PFSK-1 (cell line): ENCODE measurements around the gene MANSC4.

Source experiments
- FOXP2 ChIP-seq: optimal IDR thresholded peaks from 2 replicates; pipeline ENCODE3; 2011; ENCODE audit warnings: borderline replicate concordance, control low read depth, inconsistent platforms; ENCODE audit not compliant: insufficient read depth; ENCODE audit errors: extremely low read length, extremely low read depth
- POLR2AphosphoS5 ChIP-seq: IDR thresholded peaks from 2 replicates; pipeline ENCODE4 v1.6.1; 2012; ENCODE audit warnings: low read depth, mild to moderate bottlenecking, control low read depth, low read length, moderate library complexity
- SIN3A ChIP-seq: IDR thresholded peaks from 2 replicates; pipeline ENCODE4 v1.6.1; 2012; ENCODE audit warnings: mild to moderate bottlenecking, low read length, moderate library complexity, borderline replicate concordance; ENCODE audit not compliant: insufficient read depth
- TAF1 ChIP-seq: IDR thresholded peaks from 2 replicates; pipeline ENCODE4 v1.6.1; 2012; ENCODE audit warnings: low read length, control low read depth, borderline replicate concordance; ENCODE audit not compliant: insufficient read depth
- TF ChIP-seq, protein P1 (sequence below), 2 experiments: IDR thresholded peaks; 2 replicates each; pipeline versions ENCODE4 v1.6.1 to v1.8.0; 2011 to 2012; ENCODE audit warnings: low read depth in 2 of 2, low read length in 2 of 2, control low read depth in 1 of 2, inconsistent platforms in 1 of 2, mild to moderate bottlenecking in 1 of 2, moderate library complexity in 1 of 2; ENCODE audit not compliant: insufficient read depth in 1 of 2

MANSC4 gene

GRCh38 chr12:27751386-27752047, 28.5 kb downstream of the MANSC4 start:
- TF ChIP-seq POLR2AphosphoS5: no peak
- no peak for TF ChIP-seq FOXP2
- TF ChIP-seq TAF1: no peak
- no peak for TF ChIP-seq SIN3A
- TF ChIP-seq, protein P1, sequence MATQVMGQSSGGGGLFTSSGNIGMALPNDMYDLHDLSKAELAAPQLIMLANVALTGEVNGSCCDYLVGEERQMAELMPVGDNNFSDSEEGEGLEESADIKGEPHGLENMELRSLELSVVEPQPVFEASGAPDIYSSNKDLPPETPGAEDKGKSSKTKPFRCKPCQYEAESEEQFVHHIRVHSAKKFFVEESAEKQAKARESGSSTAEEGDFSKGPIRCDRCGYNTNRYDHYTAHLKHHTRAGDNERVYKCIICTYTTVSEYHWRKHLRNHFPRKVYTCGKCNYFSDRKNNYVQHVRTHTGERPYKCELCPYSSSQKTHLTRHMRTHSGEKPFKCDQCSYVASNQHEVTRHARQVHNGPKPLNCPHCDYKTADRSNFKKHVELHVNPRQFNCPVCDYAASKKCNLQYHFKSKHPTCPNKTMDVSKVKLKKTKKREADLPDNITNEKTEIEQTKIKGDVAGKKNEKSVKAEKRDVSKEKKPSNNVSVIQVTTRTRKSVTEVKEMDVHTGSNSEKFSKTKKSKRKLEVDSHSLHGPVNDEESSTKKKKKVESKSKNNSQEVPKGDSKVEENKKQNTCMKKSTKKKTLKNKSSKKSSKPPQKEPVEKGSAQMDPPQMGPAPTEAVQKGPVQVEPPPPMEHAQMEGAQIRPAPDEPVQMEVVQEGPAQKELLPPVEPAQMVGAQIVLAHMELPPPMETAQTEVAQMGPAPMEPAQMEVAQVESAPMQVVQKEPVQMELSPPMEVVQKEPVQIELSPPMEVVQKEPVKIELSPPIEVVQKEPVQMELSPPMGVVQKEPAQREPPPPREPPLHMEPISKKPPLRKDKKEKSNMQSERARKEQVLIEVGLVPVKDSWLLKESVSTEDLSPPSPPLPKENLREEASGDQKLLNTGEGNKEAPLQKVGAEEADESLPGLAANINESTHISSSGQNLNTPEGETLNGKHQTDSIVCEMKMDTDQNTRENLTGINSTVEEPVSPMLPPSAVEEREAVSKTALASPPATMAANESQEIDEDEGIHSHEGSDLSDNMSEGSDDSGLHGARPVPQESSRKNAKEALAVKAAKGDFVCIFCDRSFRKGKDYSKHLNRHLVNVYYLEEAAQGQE (IDR thresholded peaks at IDR 0.05; ENCODE audit: insufficient read depth in 1 of 2, low read depth in 2 of 2, low read length in 2 of 2): no peak

DNA sequence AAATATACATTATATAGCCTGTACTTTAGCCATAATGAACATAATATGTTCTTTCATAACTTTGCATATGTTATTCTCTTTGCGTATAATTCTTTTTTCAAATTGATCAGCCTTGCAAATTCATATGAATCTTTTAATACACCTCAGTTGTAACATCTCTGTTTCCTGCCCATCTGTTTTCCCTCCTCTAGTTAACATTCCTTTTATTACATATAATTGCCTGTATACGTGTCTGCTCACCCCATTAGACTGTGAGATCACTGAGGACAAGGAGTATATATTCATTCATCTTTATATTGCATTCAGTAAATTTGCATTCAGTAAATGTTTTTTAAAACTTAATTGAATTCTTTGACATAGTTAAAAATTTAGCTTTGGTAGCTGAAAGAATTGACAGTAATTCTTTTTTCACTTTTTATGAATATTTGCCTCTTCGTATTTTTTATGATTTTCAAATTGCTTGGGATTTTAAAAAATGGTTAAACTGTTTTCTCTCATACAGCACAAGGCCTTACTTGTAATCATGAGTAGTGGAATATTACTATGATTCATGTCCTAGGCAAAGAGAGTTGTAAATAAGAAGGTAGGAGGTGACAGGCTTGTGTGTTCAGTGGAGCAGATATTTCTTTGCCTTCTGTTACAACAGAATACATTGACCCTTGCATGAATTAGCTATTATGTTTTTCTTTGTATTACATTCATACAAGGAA, 32.8 kb downstream of the MANSC4 start:
- TF ChIP-seq FOXP2: no peak
- TF ChIP-seq POLR2AphosphoS5: no peak
- TF ChIP-seq, protein P1 (IDR thresholded peaks at IDR 0.05; ENCODE audit: insufficient read depth in 1 of 2, low read depth in 2 of 2, low read length in 2 of 2): no peak
- TF ChIP-seq TAF1: no peak

- no peak for TF ChIP-seq POLR2AphosphoS5
- TF ChIP-seq, protein P1 (IDR thresholded peaks at IDR 0.05; ENCODE audit: insufficient read depth in 1 of 2, low read depth in 2 of 2, low read length in 2 of 2): no peak
- no peak for TF ChIP-seq FOXP2
- TF ChIP-seq TAF1: no peak
- TF ChIP-seq SIN3A: no peak
Measured at GRCh38 chr12:27743601-27744000, 36.4 kb downstream of the MANSC4 start.

- TF ChIP-seq FOXP2 (no peak), POLR2AphosphoS5 (no peak), TAF1 (no peak), SIN3A (no peak)
- TF ChIP-seq, protein P1 (IDR thresholded peaks at IDR 0.05; ENCODE audit: insufficient read depth in 1 of 2, low read depth in 2 of 2, low read length in 2 of 2): no peak
Measured at GRCh38 chr12:27733791-27734190, 46.2 kb downstream of the MANSC4 start.
